ENCODE measurements around the gene ONECUT3. TPM values are rescaled to one million over a fixed set of nuclear protein-coding genes. Genes with fewer than 3 reads are reported as not detected.

ONECUT3 gene
- total RNA-seq, 2 donors from 2014 or later, result 0.05 TPM; not detected in 1

GRCh38 chr19:1827566-1828278 lies 74.4 kb downstream of the ONECUT3 start:
- TF ChIP-seq, protein P1, sequence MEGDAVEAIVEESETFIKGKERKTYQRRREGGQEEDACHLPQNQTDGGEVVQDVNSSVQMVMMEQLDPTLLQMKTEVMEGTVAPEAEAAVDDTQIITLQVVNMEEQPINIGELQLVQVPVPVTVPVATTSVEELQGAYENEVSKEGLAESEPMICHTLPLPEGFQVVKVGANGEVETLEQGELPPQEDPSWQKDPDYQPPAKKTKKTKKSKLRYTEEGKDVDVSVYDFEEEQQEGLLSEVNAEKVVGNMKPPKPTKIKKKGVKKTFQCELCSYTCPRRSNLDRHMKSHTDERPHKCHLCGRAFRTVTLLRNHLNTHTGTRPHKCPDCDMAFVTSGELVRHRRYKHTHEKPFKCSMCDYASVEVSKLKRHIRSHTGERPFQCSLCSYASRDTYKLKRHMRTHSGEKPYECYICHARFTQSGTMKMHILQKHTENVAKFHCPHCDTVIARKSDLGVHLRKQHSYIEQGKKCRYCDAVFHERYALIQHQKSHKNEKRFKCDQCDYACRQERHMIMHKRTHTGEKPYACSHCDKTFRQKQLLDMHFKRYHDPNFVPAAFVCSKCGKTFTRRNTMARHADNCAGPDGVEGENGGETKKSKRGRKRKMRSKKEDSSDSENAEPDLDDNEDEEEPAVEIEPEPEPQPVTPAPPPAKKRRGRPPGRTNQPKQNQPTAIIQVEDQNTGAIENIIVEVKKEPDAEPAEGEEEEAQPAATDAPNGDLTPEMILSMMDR (IDR thresholded peaks at IDR 0.05), result no peak
- Histone ChIP-seq H3K27ac (no peak overlapping the region), H3K4me3 (no peak overlapping the region), H3K36me3 (peaks cover 8% of the 10 kb centered on the region), H3K27me3 (no peaks in the 10 kb centered on the region), H3K9me3 (no peaks in the 10 kb centered on the region), H3K4me1 (no peaks in the 10 kb centered on the region), H3K9ac (ENCODE audit: low read depth in 2 of 2, low read length in 2 of 2) (no peak overlapping the region)
- DNase-seq, result no peak
- intact Hi-C loops (cut with DNase I), result loop anchor here (5.0 kb wide), 1 partner anchor 35 kb away; no protein-coding TSS in a partner anchor

DNA sequence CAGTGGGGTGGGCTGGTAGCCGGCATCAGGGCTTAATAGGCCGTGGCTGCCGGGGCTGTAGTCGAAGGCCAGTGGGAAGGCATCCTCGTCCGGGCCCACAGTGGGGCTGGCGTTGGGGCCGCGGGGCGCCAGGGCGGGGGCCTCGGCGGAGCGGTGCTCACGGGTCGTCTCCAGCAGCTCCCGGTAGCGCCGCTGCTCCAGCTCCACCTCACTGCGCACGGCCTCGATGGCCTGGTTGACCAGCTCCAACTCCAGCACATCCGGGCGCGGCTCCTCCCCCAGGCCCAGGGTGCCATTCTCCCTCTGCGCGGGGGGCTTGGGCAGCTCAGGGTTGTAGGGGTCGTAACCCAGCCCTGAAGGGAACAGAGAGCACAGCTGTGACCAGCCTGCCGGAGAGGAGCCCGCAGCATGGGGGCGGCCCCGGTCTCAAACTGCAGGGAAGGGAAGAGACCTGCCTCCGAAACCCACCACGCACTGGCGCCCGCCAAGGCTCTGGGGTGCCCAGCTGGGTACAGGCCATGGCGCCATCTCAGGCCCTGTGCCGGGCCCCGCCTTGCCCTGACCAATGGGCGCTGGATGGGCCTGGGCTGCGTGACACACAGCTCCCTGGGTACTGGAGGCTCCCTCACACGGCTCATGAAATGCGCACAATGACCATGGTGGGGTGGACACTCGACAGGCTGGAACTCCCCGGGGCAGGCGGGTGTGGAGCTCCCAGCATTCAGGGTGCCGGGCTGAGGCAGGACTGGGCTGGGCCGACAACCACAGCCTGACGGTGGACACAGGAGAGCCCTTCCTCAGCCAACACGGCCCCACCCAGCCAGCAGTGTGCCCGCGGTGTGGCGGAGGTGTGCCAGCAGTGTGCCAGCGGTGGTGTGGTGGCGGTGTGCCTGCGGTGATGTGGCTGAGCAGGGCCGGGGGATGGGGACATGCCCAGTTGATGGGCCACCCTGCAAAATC lies 75.3 kb downstream of the ONECUT3 start:
- TF ChIP-seq, protein P1 (IDR thresholded peaks at IDR 0.05), result no peak
- H3K9ac ChIP-seq (ENCODE audit: low read depth in 2 of 2, low read length in 2 of 2), result no peak overlapping the region
- peaks cover 4% of the 10 kb centered on the region for H3K36me3 ChIP-seq
- no peak overlapping the region for H3K4me3 ChIP-seq
- H3K27ac ChIP-seq, result no peak overlapping the region
- intact Hi-C loops (cut with DNase I), result loop anchor here (5.0 kb wide), 1 partner anchor 36 kb away; no protein-coding TSS in a partner anchor
- H3K27me3 ChIP-seq, result no peaks in the 10 kb centered on the region
- no peaks in the 10 kb centered on the region for H3K9me3 ChIP-seq
- no peak for DNase-seq
- H3K4me1 ChIP-seq, result no peaks in the 10 kb centered on the region

- intact Hi-C loops (cut with DNase I), result loop anchor here (5.0 kb wide), 1 partner anchor 38 kb away; no protein-coding TSS in a partner anchor
- no peak overlapping the region for H3K27ac ChIP-seq
- no peaks in the 10 kb centered on the region for H3K27me3 ChIP-seq
Measured at GRCh38 chr19:1829958-1830357, 76.7 kb downstream of the ONECUT3 start.

GRCh38 chr19:1830568-1830967 lies 77.3 kb downstream of the ONECUT3 start:
- Histone ChIP-seq H3K27ac (no peak overlapping the region), H3K9ac (ENCODE audit: low read depth in 2 of 2, low read length in 2 of 2) (no peak overlapping the region), H3K4me3 (no peak overlapping the region), H3K36me3 (no peaks in the 10 kb centered on the region), H3K9me3 (no peaks in the 10 kb centered on the region), H3K27me3 (no peaks in the 10 kb centered on the region), H3K4me1 (no peaks in the 10 kb centered on the region)
- no peak for DNase-seq
- intact Hi-C loops (cut with DNase I), result no loop called here
- TF ChIP-seq, protein P1 (IDR thresholded peaks at IDR 0.05), result no peak

More at GRCh38 chr19:1829958-1830357, 76.7 kb downstream of the ONECUT3 start:
- TF ChIP-seq, protein P1 (IDR thresholded peaks at IDR 0.05), result no peak
- Histone ChIP-seq H3K9ac (ENCODE audit: low read depth in 2 of 2, low read length in 2 of 2) (no peak overlapping the region), H3K9me3 (no peaks in the 10 kb centered on the region), H3K4me3 (no peak overlapping the region), H3K36me3 (no peaks in the 10 kb centered on the region), H3K4me1 (no peaks in the 10 kb centered on the region)
- no peak for DNase-seq

Small RNA genes lying within 50 kb of the gene (microRNA-seq; reads per million reads assigned to microRNA genes)
- 3.3 reads per million for gene MIR1909

Other genes with a start within 250 kb of the ONECUT3 start
- 1 to 10 TPM; 2.2 to 7.3 TPM for gene ADAMTSL5, start 240.5 kb upstream of the ONECUT3 start, total RNA-seq
- gene PLK5, start 229.4 kb upstream of the ONECUT3 start, total RNA-seq, result not detected
- gene MEX3D, start 185.2 kb upstream of the ONECUT3 start, total RNA-seq, result 10 to 100 TPM; 31.9 to 54.3 TPM
- gene MBD3, start 160.6 kb upstream of the ONECUT3 start, total RNA-seq, result 100 to 1,000 TPM in 1 of 2 donors, 10 to 100 TPM in 1; 44.9 to 109 TPM
- gene UQCR11, start 148.0 kb upstream of the ONECUT3 start, total RNA-seq, result 100 to 1,000 TPM; 325 to 336 TPM
- 100 to 1,000 TPM in 1 of 2 donors, 10 to 100 TPM in 1; 64.2 to 114 TPM for gene TCF3, start 100.9 kb upstream of the ONECUT3 start, total RNA-seq
- gene ATP8B3, start 58.8 kb downstream of the ONECUT3 start, total RNA-seq, result under 1 TPM; 0.15 to 0.42 TPM
- gene REXO1, start 95.0 kb downstream of the ONECUT3 start, total RNA-seq, result 10 to 100 TPM; 42.0 to 51.7 TPM
- gene KLF16, start 110.1 kb downstream of the ONECUT3 start, total RNA-seq, result 10 to 100 TPM; 31.1 to 34.8 TPM
- 10 to 100 TPM; 53.3 to 78.5 TPM for gene ABHD17A, start 132.0 kb downstream of the ONECUT3 start, total RNA-seq
- 10 to 100 TPM; 14.2 to 24.7 TPM for gene ADAT3, start 151.9 kb downstream of the ONECUT3 start, total RNA-seq
- gene SCAMP4, start 151.9 kb downstream of the ONECUT3 start, total RNA-seq, result 10 to 100 TPM; 57.4 to 91.8 TPM
- 10 to 100 TPM; 55.3 to 61.0 TPM for gene CSNK1G2, start 187.7 kb downstream of the ONECUT3 start, total RNA-seq